ENCODE measurements around the gene SKIL.
A peak's percentile ranks its signal among the peaks of the same experiment; 100 is the strongest.

SKIL gene

GRCh38 chr3:170417090-170417489 lies 59.6 kb downstream of the SKIL start:
- Histone ChIP-seq H3K14ac (ENCODE audit: low read length) (no peak overlapping the region), H3K9me3 (ENCODE audit: insufficient read depth, low read depth, low read length) (peaks cover 5% of the 10 kb centered on the region), H3K79me1 (ENCODE audit: low read length) (no peaks in the 10 kb centered on the region), H2AFZ (ENCODE audit: insufficient read depth, low read length, poor library complexity) (no peak overlapping the region), H2BK5ac (ENCODE audit: low read depth, low read length, poor library complexity) (no peak overlapping the region), H3K4me1 (ENCODE audit: control insufficient read depth in 1 of 2, insufficient read depth in 2 of 2, low read length in 2 of 2) (peaks cover 0 to 7% of the 10 kb centered on the region in 2 experiments), H4K91ac (ENCODE audit: low read depth, low read length) (no peak overlapping the region), H3K79me2 (ENCODE audit: control insufficient read depth, insufficient read depth, low read length, poor library complexity) (no peaks in the 10 kb centered on the region), H3K4me2 (ENCODE audit: low read length) (no peak overlapping the region), H3K9ac (ENCODE audit: low read length) (no peak overlapping the region), H3K36me3 (ENCODE audit: control insufficient read depth in 1 of 2, insufficient read depth in 2 of 2, low read length in 2 of 2) (no peaks in the 10 kb centered on the region), H4K12ac (ENCODE audit: low read depth, low read length) (no peak overlapping the region), H3K27ac (ENCODE audit: low read depth, low read length) (no peak overlapping the region), H3K4me3 (ENCODE audit: low read depth, low read length) (no peak overlapping the region), H4K8ac (ENCODE audit: low read depth, low read length) (no peak overlapping the region), H3K4ac (ENCODE audit: low read depth, low read length) (no peak overlapping the region), H2BK12ac (ENCODE audit: low read length) (no peak overlapping the region), H2AK5ac (ENCODE audit: low read length) (no peak overlapping the region), H3K27me3 (ENCODE audit: insufficient read depth, low read length) (peaks cover 9% of the 10 kb centered on the region), H2BK120ac (ENCODE audit: insufficient read depth, low read length, poor library complexity) (no peak overlapping the region), H3K23ac (ENCODE audit: low read length) (no peak overlapping the region), H3K18ac (ENCODE audit: low read length) (no peak overlapping the region)
- no peak for DNase-seq
- WGBS (ENCODE audit: extremely low coverage, insufficient coverage, insufficient read length), result no CpG with 5 or more reads among the region's 1 CpG

GRCh38 chr3:170418422-170419398 lies 61.2 kb downstream of the SKIL start, which contains the start of gene CLDN11:
Gene CLDN11, plus strand, starts transcription at chr3:170418868. Its CDS starts 199 bp downstream, at chr3:170419067.
- Histone ChIP-seq H4K91ac (ENCODE audit: low read depth, low read length) (no peak within 1 kb of the TSS), H3K27me3 (ENCODE audit: insufficient read depth, low read length) (peaks cover 9% of the 10 kb centered on the region), H3K4me2 (ENCODE audit: low read length) (peak within 1 kb of the TSS; percentile 76), H3K36me3 (ENCODE audit: control insufficient read depth in 1 of 2, insufficient read depth in 2 of 2, low read length in 2 of 2) (no peaks in the 10 kb centered on the region), H3K4ac (ENCODE audit: low read depth, low read length) (no peak within 1 kb of the TSS), H3K14ac (ENCODE audit: low read length) (no peak within 1 kb of the TSS), H3K79me1 (ENCODE audit: low read length) (no peaks in the 10 kb centered on the region), H3K9me3 (ENCODE audit: insufficient read depth, low read depth, low read length) (peaks cover 5% of the 10 kb centered on the region), H4K8ac (ENCODE audit: low read depth, low read length) (no peak within 1 kb of the TSS), H2BK12ac (ENCODE audit: low read length) (no peak within 1 kb of the TSS), H3K18ac (ENCODE audit: low read length) (no peak within 1 kb of the TSS), H3K27ac (ENCODE audit: low read depth, low read length) (no peak within 1 kb of the TSS), H2AK5ac (ENCODE audit: low read length) (no peak within 1 kb of the TSS), H2BK120ac (ENCODE audit: insufficient read depth, low read length, poor library complexity) (no peak within 1 kb of the TSS), H3K4me1 (ENCODE audit: control insufficient read depth in 1 of 2, insufficient read depth in 2 of 2, low read length in 2 of 2) (peaks cover 0 to 7% of the 10 kb centered on the region in 2 experiments), H3K23ac (ENCODE audit: low read length) (no peak within 1 kb of the TSS), H2AFZ (ENCODE audit: insufficient read depth, low read length, poor library complexity) (no peak within 1 kb of the TSS), H3K4me3 (ENCODE audit: low read depth, low read length) (peak within 1 kb of the TSS; percentile 62), H3K9ac (ENCODE audit: low read length) (no peak within 1 kb of the TSS), H4K12ac (ENCODE audit: low read depth, low read length) (no peak within 1 kb of the TSS), H2BK5ac (ENCODE audit: low read depth, low read length, poor library complexity) (no peak within 1 kb of the TSS), H3K79me2 (ENCODE audit: control insufficient read depth, insufficient read depth, low read length, poor library complexity) (no peaks in the 10 kb centered on the region)
- WGBS (ENCODE audit: extremely low coverage, insufficient coverage, insufficient read length), result no CpG with 5 or more reads among the region's 79 CpGs
- peak in 1 of 2 donors; percentile 15 for DNase-seq

GRCh38 chr3:170419557-170420087 lies 62.1 kb downstream of the SKIL start:
- H2BK120ac ChIP-seq (ENCODE audit: insufficient read depth, low read length, poor library complexity), result no peak overlapping the region
- H3K4me3 ChIP-seq (ENCODE audit: low read depth, low read length), result peak overlapping the region; percentile 55
- H3K4me1 ChIP-seq (ENCODE audit: control insufficient read depth in 1 of 2, insufficient read depth in 2 of 2, low read length in 2 of 2), result peaks cover 0 to 7% of the 10 kb centered on the region in 2 experiments
- H3K9ac ChIP-seq (ENCODE audit: low read length), result no peak overlapping the region
- no peak overlapping the region for H4K91ac ChIP-seq (ENCODE audit: low read depth, low read length)
- H3K27ac ChIP-seq (ENCODE audit: low read depth, low read length), result no peak overlapping the region
- no peak overlapping the region for H4K8ac ChIP-seq (ENCODE audit: low read depth, low read length)
- H3K18ac ChIP-seq (ENCODE audit: low read length), result no peak overlapping the region
- no peaks in the 10 kb centered on the region for H3K36me3 ChIP-seq (ENCODE audit: control insufficient read depth in 1 of 2, insufficient read depth in 2 of 2, low read length in 2 of 2)
- H3K79me2 ChIP-seq (ENCODE audit: control insufficient read depth, insufficient read depth, low read length, poor library complexity), result no peaks in the 10 kb centered on the region
- H3K79me1 ChIP-seq (ENCODE audit: low read length), result no peaks in the 10 kb centered on the region
- H4K12ac ChIP-seq (ENCODE audit: low read depth, low read length), result no peak overlapping the region
- DNase-seq, result peak; percentile 73 to 84
- no peak overlapping the region for H2BK12ac ChIP-seq (ENCODE audit: low read length)
- H3K23ac ChIP-seq (ENCODE audit: low read length), result no peak overlapping the region
- peaks cover 9% of the 10 kb centered on the region for H3K27me3 ChIP-seq (ENCODE audit: insufficient read depth, low read length)
- no peak overlapping the region for H2BK5ac ChIP-seq (ENCODE audit: low read depth, low read length, poor library complexity)
- peak overlapping the region; percentile 76 for H3K4me2 ChIP-seq (ENCODE audit: low read length)
- no CpG with 5 or more reads among the region's 58 CpGs for WGBS (ENCODE audit: extremely low coverage, insufficient coverage, insufficient read length)
- no peak overlapping the region for H3K14ac ChIP-seq (ENCODE audit: low read length)
- peaks cover 5% of the 10 kb centered on the region for H3K9me3 ChIP-seq (ENCODE audit: insufficient read depth, low read depth, low read length)
- no peak overlapping the region for H2AK5ac ChIP-seq (ENCODE audit: low read length)
- no peak overlapping the region for H2AFZ ChIP-seq (ENCODE audit: insufficient read depth, low read length, poor library complexity)
- H3K4ac ChIP-seq (ENCODE audit: low read depth, low read length), result no peak overlapping the region

- Histone ChIP-seq H3K36me3 (ENCODE audit: control insufficient read depth in 1 of 2, insufficient read depth in 2 of 2, low read length in 2 of 2) (no peaks in the 10 kb centered on the region), H3K18ac (ENCODE audit: low read length) (no peak overlapping the region), H2BK5ac (ENCODE audit: low read depth, low read length, poor library complexity) (no peak overlapping the region), H3K14ac (ENCODE audit: low read length) (no peak overlapping the region), H3K23ac (ENCODE audit: low read length) (no peak overlapping the region), H2BK12ac (ENCODE audit: low read length) (no peak overlapping the region), H3K79me1 (ENCODE audit: low read length) (no peaks in the 10 kb centered on the region), H2BK120ac (ENCODE audit: insufficient read depth, low read length, poor library complexity) (no peak overlapping the region), H3K9me3 (ENCODE audit: insufficient read depth, low read depth, low read length) (peaks cover 5% of the 10 kb centered on the region), H4K12ac (ENCODE audit: low read depth, low read length) (no peak overlapping the region), H2AFZ (ENCODE audit: insufficient read depth, low read length, poor library complexity) (no peak overlapping the region), H3K4me3 (ENCODE audit: low read depth, low read length) (no peak overlapping the region), H2AK5ac (ENCODE audit: low read length) (no peak overlapping the region), H3K79me2 (ENCODE audit: control insufficient read depth, insufficient read depth, low read length, poor library complexity) (no peaks in the 10 kb centered on the region), H3K9ac (ENCODE audit: low read length) (no peak overlapping the region), H4K91ac (ENCODE audit: low read depth, low read length) (no peak overlapping the region), H3K4me1 (ENCODE audit: control insufficient read depth in 1 of 2, insufficient read depth in 2 of 2, low read length in 2 of 2) (peaks cover 0 to 7% of the 10 kb centered on the region in 2 experiments), H3K27ac (ENCODE audit: low read depth, low read length) (no peak overlapping the region), H3K27me3 (ENCODE audit: insufficient read depth, low read length) (peaks cover 9% of the 10 kb centered on the region), H4K8ac (ENCODE audit: low read depth, low read length) (no peak overlapping the region), H3K4me2 (ENCODE audit: low read length) (peak overlapping the region; percentile 76), H3K4ac (ENCODE audit: low read depth, low read length) (no peak overlapping the region)
- DNase-seq, result no peak
- no CpG with 5 or more reads among the region's 17 CpGs for WGBS (ENCODE audit: extremely low coverage, insufficient coverage, insufficient read length)
Measured at GRCh38 chr3:170420307-170420821, 62.8 kb downstream of the SKIL start.

Measured in trophoblast cell (in vitro differentiated cells and primary cell).